DND-41 (cell line): Measurements from ENCODE around the gene ZNF474.

Source experiments
- ATAC-seq: fragments of 200-7000 bp; cut with Tn5 transposase; 3 replicates; pipeline ENCODE4 v1.9.1; 2021; ENCODE audit warnings: low read depth; ENCODE audit not compliant: insufficient read depth
- DNase-seq: peaks from one replicate; pipeline ENCODE4 v3.0.0-alpha.2; 2020
- H2AFZ ChIP-seq: 2 replicates; pipeline ENCODE4 v1.6.0; 2012; ENCODE audit warnings: low read depth, low read length
- H3K27ac ChIP-seq: 2 replicates; pipeline ENCODE4 v1.5.1; 2012; ENCODE audit warnings: low read length, inconsistent platforms
- H3K27me3 ChIP-seq: fragments of 200-600 bp; sonication (generic); 2 replicates; pipeline ENCODE4 v1.6.0; 2012; ENCODE audit warnings: low read length, mild to moderate bottlenecking, inconsistent platforms; ENCODE audit not compliant: insufficient read depth, poor library complexity
- H3K36me3 ChIP-seq: 2 replicates; pipeline ENCODE4 v1.5.1; 2012; ENCODE audit warnings: low read length, inconsistent platforms; ENCODE audit not compliant: insufficient read depth
- H3K4me1 ChIP-seq: 2 replicates; pipeline ENCODE4 v1.5.1; 2012; ENCODE audit warnings: mild to moderate bottlenecking, low read length; ENCODE audit not compliant: insufficient read depth
- H3K4me2 ChIP-seq: 2 replicates; pipeline ENCODE4 v1.6.0; 2012; ENCODE audit warnings: mild to moderate bottlenecking, moderate library complexity, low read length, inconsistent platforms; ENCODE audit not compliant: insufficient read depth
- H3K4me3 ChIP-seq, 2 experiments: fragments of 200-600 bp in 1 of 2; shearing (Covaris generic) in 1 of 2; 2 replicates each; pipeline ENCODE4 v1.5.1; 2012 to 2016; ENCODE audit warnings: inconsistent platforms in 2 of 2, low read length in 2 of 2, mild to moderate bottlenecking in 2 of 2, low read depth in 1 of 2, moderate library complexity in 1 of 2
- H3K79me2 ChIP-seq: 2 replicates; pipeline ENCODE4 v1.6.0; 2012; ENCODE audit warnings: low read length, inconsistent platforms; ENCODE audit not compliant: insufficient read depth
- H3K9ac ChIP-seq: 2 replicates; pipeline ENCODE4 v1.6.0; 2012; ENCODE audit warnings: low read depth, mild to moderate bottlenecking, inconsistent platforms, low read length, moderate library complexity
- H3K9me3 ChIP-seq: 2 replicates; pipeline ENCODE4 v1.5.1; 2012; ENCODE audit warnings: low read length, moderate library complexity, mild to moderate bottlenecking, inconsistent platforms; ENCODE audit not compliant: insufficient read depth, severe bottlenecking
- H4K20me1 ChIP-seq: 2 replicates; pipeline ENCODE4 v1.6.0; 2012; ENCODE audit warnings: low read length; ENCODE audit not compliant: insufficient read depth
- EZH2 ChIP-seq: IDR thresholded peaks from 3 replicates; pipeline ENCODE4 v1.6.1; 2012; ENCODE audit warnings: borderline replicate concordance, low read depth, mild to moderate bottlenecking, moderate library complexity, low read length, inconsistent platforms; ENCODE audit not compliant: severe bottlenecking
- TF ChIP-seq, protein P1 (sequence below): IDR thresholded peaks from 2 replicates; pipeline ENCODE4 v1.5.1; 2012; ENCODE audit warnings: borderline replicate concordance, low read length, moderate library complexity, mild to moderate bottlenecking; ENCODE audit not compliant: poor library complexity, severe bottlenecking; ENCODE audit errors: extremely low read depth

The ZNF474 gene

DNA sequence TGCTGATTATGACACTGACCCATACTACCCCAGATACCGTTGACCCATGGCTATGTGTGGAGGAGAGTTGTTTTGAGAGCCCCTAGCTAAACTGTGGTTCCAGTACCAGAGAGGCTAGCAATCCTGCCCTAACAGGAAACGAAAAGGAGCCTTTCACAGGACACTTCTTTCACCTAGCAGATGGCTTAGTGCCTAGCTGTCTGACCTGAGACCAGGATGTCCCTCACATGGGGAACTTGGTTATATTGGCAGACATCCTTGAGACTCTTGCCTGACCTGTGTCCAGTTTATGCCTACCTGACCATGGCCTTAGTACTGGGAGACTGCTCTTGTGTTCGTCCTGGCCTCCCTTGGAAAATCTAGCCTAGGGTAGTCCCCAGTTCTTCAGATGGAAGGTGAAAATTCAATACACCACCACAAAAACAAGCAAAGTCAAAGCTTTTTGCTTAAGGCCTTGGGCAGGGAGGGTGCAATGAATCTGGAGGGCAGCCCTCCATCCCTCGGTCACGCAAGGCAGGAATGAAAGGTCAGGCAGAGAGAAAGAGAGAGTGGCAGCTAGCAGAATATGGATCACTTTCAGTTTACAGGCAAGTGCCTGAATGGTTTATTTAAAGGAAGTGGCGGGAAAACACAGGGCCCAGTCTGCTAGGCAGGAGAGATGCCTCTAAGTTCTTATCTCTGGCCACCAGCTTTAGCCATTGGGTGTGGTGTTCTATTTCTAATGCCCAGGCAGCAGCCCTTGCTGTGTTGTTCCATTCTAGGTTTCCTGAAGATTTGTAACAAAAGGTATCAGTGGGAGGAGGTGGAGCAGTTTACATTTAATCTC is 16.4 kb upstream of the ZNF474 start:
- Histone ChIP-seq H3K9me3 (no peaks in the 10 kb centered on the region), H2AFZ (no peak overlapping the region), H3K4me2 (no peak overlapping the region), H4K20me1 (no peaks in the 10 kb centered on the region), H3K4me1 (no peaks in the 10 kb centered on the region), H3K27me3 (no peaks in the 10 kb centered on the region), H3K27ac (no peak overlapping the region), H3K9ac (no peak overlapping the region), H3K36me3 (no peaks in the 10 kb centered on the region), H3K79me2 (no peaks in the 10 kb centered on the region), H3K4me3 (no peak overlapping the region)
- no peak for DNase-seq
- TF ChIP-seq EZH2 = no peak
- TF ChIP-seq, protein P1, sequence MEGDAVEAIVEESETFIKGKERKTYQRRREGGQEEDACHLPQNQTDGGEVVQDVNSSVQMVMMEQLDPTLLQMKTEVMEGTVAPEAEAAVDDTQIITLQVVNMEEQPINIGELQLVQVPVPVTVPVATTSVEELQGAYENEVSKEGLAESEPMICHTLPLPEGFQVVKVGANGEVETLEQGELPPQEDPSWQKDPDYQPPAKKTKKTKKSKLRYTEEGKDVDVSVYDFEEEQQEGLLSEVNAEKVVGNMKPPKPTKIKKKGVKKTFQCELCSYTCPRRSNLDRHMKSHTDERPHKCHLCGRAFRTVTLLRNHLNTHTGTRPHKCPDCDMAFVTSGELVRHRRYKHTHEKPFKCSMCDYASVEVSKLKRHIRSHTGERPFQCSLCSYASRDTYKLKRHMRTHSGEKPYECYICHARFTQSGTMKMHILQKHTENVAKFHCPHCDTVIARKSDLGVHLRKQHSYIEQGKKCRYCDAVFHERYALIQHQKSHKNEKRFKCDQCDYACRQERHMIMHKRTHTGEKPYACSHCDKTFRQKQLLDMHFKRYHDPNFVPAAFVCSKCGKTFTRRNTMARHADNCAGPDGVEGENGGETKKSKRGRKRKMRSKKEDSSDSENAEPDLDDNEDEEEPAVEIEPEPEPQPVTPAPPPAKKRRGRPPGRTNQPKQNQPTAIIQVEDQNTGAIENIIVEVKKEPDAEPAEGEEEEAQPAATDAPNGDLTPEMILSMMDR = no peak
- no peak for ATAC-seq

DNA sequence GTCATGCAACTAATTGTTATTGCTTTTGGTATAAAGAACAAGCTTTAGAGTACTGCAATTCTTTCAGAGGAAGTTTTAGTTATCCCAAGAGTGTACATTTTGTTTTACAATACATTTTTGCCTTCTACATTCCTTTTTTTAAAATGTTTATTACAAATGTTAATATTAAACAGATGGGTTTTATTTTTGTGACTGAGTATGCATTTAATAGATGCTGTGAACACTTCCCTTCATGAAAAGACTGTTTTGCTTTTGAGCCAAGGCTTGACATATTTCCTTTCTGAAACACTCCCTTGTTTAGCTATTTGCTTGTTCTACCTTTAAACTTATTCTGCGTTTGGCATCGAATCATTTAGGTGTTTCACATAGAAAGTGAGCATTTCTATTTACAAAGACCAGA is 14.8 kb upstream of the ZNF474 start:
- no peaks in the 10 kb centered on the region for H3K9me3 ChIP-seq
- no peak overlapping the region for H3K4me2 ChIP-seq
- no peak for TF ChIP-seq EZH2
- TF ChIP-seq, protein P1 = no peak
- ATAC-seq (no peak), DNase-seq (no peak)
- H3K27me3 ChIP-seq = no peaks in the 10 kb centered on the region
- no peak overlapping the region for H3K4me3 ChIP-seq
- H3K36me3 ChIP-seq = no peaks in the 10 kb centered on the region
- no peaks in the 10 kb centered on the region for H4K20me1 ChIP-seq
- no peaks in the 10 kb centered on the region for H3K4me1 ChIP-seq
- no peaks in the 10 kb centered on the region for H3K79me2 ChIP-seq
- no peak overlapping the region for H3K27ac ChIP-seq
- no peak overlapping the region for H2AFZ ChIP-seq
- H3K9ac ChIP-seq = no peak overlapping the region

DNA sequence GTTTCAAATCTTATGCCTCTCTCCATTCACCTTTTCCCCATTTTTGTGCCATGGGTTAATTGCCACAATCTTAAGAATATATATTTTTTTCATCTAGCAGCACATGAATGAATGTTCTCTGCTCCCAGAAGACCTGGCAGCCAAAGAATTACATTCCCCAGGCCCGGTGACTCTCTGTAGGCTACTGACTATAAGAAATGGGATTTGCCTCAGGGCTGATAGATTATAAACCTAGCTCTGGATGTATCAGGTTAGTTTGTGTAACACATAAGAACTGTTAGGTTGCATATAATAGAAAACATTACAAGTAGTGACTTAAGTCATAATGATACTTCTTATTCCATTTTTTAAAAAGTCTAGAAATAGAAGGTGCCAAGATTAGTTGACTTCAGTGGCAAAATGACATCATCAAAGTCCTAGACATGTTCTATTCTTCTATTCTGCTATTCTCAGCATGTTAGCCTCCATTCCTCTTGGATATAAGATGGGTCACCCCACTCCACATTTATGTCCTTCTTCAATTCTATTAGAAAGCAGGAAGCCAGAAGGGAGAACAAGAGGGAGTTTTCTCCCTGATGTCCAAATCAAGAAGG is 10.9 kb upstream of the ZNF474 start:
- no peak for ATAC-seq
- Histone ChIP-seq H3K4me3 (no peak overlapping the region), H3K4me1 (no peaks in the 10 kb centered on the region), H3K9me3 (no peaks in the 10 kb centered on the region), H3K27ac (no peak overlapping the region), H2AFZ (no peak overlapping the region), H3K79me2 (no peaks in the 10 kb centered on the region), H3K27me3 (no peaks in the 10 kb centered on the region), H4K20me1 (no peaks in the 10 kb centered on the region), H3K36me3 (no peaks in the 10 kb centered on the region), H3K9ac (no peak overlapping the region), H3K4me2 (no peak overlapping the region)
- no peak for DNase-seq
- TF ChIP-seq, protein P1 = no peak
- TF ChIP-seq EZH2 = no peak
